Measurements from ENCODE around the gene LHX5. TPM values are rescaled to one million over a fixed set of nuclear protein-coding genes. Genes with fewer than 3 reads are reported as not detected.

Gene LHX5
- total and polyA plus RNA-seq, 2 experiments from 2014 or later = not detected

DNA sequence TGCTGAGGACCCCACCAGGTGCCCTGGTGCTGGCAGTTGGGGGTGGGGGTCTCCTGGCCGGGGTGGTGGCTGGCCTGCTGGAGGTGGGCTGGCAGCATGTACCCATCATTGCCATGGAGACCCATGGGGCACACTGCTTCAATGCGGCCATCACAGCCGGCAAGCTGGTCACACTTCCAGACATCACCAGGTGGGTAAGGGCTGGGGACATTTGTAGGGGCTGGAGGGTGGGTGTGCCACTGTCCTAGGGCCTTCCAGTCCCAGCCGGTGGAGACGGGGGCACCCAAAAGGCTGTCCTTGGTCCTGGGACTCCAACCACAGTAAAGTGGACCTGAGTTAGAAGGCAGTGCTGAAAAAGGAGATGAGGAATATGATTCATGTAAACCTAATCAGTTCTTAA lies 36.3 kb downstream of the LHX5 start:
- TF ChIP-seq, protein P1, sequence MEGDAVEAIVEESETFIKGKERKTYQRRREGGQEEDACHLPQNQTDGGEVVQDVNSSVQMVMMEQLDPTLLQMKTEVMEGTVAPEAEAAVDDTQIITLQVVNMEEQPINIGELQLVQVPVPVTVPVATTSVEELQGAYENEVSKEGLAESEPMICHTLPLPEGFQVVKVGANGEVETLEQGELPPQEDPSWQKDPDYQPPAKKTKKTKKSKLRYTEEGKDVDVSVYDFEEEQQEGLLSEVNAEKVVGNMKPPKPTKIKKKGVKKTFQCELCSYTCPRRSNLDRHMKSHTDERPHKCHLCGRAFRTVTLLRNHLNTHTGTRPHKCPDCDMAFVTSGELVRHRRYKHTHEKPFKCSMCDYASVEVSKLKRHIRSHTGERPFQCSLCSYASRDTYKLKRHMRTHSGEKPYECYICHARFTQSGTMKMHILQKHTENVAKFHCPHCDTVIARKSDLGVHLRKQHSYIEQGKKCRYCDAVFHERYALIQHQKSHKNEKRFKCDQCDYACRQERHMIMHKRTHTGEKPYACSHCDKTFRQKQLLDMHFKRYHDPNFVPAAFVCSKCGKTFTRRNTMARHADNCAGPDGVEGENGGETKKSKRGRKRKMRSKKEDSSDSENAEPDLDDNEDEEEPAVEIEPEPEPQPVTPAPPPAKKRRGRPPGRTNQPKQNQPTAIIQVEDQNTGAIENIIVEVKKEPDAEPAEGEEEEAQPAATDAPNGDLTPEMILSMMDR (IDR thresholded peaks at IDR 0.05; ENCODE audit: low read depth, low read length) = no peak
- Histone ChIP-seq H3K4me1 (ENCODE audit: low read depth) (no peaks in the 10 kb centered on the region), H3K36me3 (no peaks in the 10 kb centered on the region), H3K27me3 (peaks cover 40% of the 10 kb centered on the region), H3K9me3 (ENCODE audit: low read depth) (no peaks in the 10 kb centered on the region), H3K27ac (no peak overlapping the region), H3K4me3 (no peak overlapping the region)
- DNase-seq (ENCODE audit: low read depth in 1 of 2, low spot score in 1 of 2) = no peak

DNA sequence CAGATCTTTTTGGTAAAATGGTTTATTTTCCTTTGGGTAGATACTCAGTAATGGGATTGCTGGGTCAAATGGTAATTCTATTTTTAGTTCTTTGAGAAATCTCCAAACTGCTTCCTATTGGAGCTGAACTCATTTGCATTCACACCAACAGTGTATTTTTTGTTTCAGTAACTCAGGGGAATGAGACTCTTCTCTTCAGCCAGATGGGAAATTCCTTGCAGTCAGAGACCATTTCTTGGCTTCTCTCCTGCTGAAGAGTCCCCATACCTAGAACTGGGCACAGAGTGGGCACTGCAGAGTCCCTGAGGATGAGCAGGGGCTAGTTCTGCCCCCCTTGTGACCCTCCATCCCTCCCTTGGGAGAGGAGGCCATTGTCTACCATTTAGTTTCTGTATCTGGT lies 38.7 kb downstream of the LHX5 start:
- H3K4me3 ChIP-seq = no peak overlapping the region
- DNase-seq (ENCODE audit: low read depth in 1 of 2, low spot score in 1 of 2) = no peak
- H3K27me3 ChIP-seq = peaks cover 18% of the 10 kb centered on the region
- TF ChIP-seq, protein P1 (IDR thresholded peaks at IDR 0.05; ENCODE audit: low read depth, low read length) = no peak
- H3K9me3 ChIP-seq (ENCODE audit: low read depth) = no peaks in the 10 kb centered on the region
- H3K36me3 ChIP-seq = no peaks in the 10 kb centered on the region
- H3K27ac ChIP-seq = no peak overlapping the region
- H3K4me1 ChIP-seq (ENCODE audit: low read depth) = no peaks in the 10 kb centered on the region

DNA sequence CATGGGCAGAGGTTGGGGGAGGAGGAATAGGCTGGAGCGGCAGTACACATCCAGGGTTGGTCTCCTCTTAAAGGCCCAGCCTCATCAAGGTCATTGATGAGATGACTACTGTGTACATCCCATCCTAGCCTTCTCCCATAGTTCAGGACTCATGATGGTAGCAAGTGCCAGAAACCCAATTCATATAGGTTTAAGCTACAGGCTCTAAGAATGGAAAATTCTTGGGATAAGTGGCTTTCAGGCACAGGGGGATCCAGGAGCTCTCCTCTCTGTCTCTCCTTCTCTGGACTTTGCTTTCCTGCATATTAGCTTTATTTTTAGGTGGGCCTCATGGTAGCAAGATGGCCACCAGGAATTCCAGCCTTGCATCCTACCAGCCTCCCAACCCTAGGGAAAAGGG lies 43.2 kb downstream of the LHX5 start:
- TF ChIP-seq, protein P1 (IDR thresholded peaks at IDR 0.05; ENCODE audit: low read depth, low read length) = no peak
- peaks cover 12% of the 10 kb centered on the region for H3K27me3 ChIP-seq
- H3K4me3 ChIP-seq = no peak overlapping the region
- H3K9me3 ChIP-seq (ENCODE audit: low read depth) = no peaks in the 10 kb centered on the region
- DNase-seq (ENCODE audit: low read depth in 1 of 2, low spot score in 1 of 2) = no peak
- H3K36me3 ChIP-seq = no peaks in the 10 kb centered on the region
- no peaks in the 10 kb centered on the region for H3K4me1 ChIP-seq (ENCODE audit: low read depth)
- H3K27ac ChIP-seq = no peak overlapping the region

DNA sequence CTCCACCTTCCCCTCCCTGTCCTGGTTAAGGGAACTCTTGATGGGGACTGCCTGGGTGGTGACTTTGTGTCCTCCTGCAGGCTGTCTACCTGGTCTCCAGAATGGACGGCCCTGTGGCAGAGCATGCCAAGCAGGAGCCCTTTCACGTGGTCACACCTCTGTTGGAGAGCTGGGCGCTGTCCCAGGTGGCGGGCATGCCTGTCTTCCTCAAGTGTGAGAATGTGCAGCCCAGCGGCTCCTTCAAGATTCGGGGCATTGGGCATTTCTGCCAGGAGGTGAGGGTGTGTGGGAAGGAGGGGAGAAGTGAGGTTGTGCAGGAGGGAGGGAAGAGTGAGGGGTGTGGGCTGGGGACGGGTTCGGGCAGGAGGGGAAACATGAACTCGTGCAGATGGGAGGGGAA lies 43.8 kb downstream of the LHX5 start:
- no peak overlapping the region for H3K4me3 ChIP-seq

DNA sequence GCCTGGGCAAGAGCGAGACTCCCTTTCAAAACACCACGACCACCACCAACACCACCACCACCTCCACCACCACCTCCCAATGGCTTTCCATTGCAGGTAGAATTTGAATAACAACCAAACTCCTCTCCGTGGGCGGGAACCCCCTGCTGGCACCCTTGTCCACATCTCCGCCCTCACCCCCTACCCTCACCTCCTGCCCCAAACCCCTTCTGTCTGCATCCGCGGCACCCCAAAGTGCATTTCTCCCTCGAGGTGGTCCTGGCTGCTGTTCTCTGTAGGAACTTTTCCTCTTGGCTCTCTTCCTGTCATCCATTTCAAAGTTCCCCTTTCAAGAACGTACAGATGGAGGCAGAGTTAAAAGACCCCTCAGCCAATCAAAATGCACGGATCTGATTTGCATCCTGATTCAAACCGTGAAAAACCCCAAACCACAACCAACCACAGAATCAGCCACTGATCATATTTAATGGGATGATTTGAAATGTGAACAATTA lies 45.7 kb downstream of the LHX5 start:
- no peak overlapping the region for H3K27ac ChIP-seq
- H3K36me3 ChIP-seq = no peaks in the 10 kb centered on the region
- TF ChIP-seq, protein P1 (IDR thresholded peaks at IDR 0.05; ENCODE audit: low read depth, low read length) = no peak
- H3K27me3 ChIP-seq = peaks cover 12% of the 10 kb centered on the region
- H3K4me1 ChIP-seq (ENCODE audit: low read depth) = no peaks in the 10 kb centered on the region
- no peaks in the 10 kb centered on the region for H3K9me3 ChIP-seq (ENCODE audit: low read depth)
- no peak overlapping the region for H3K4me3 ChIP-seq
- DNase-seq (ENCODE audit: low read depth in 1 of 2, low spot score in 1 of 2) = no peak

More for the DNA sequence above, 43.8 kb downstream of the LHX5 start:
- Histone ChIP-seq H3K4me1 (ENCODE audit: low read depth) (no peaks in the 10 kb centered on the region), H3K27me3 (peaks cover 12% of the 10 kb centered on the region), H3K36me3 (no peaks in the 10 kb centered on the region), H3K9me3 (ENCODE audit: low read depth) (no peaks in the 10 kb centered on the region), H3K27ac (no peak overlapping the region)
- TF ChIP-seq, protein P1 (IDR thresholded peaks at IDR 0.05; ENCODE audit: low read depth, low read length) = no peak
- no peak for DNase-seq (ENCODE audit: low read depth in 1 of 2, low spot score in 1 of 2)
